Liver (tissue), 9 donors: ENCODE results near the gene DHRS12. TPM values are rescaled to one million over a fixed set of nuclear protein-coding genes. Genes with fewer than 3 reads are reported as not detected.

Experiments used
- DNase-seq: peaks from one replicate; pipeline ENCODE4 v3.0.0-alpha.2; 2017; ENCODE audit warnings: low spot score
- H3K27ac ChIP-seq, 2 donors: one replicate each; pipeline ENCODE4 v1.7.0; 2013; ENCODE audit warnings: inconsistent platforms in 2 of 2, low read length in 2 of 2, control low read depth in 1 of 2, low read depth in 1 of 2, mild to moderate bottlenecking in 1 of 2
- H3K27me3 ChIP-seq, 4 donors: one replicate each; pipeline versions ENCODE4 v1.6.1 to v1.7.0; 2013; ENCODE audit warnings: low read length in 3 of 4, inconsistent platforms in 1 of 4, mild to moderate bottlenecking in 1 of 4, moderate library complexity in 1 of 4; ENCODE audit not compliant: control insufficient read depth in 4 of 4, insufficient read depth in 4 of 4
- H3K36me3 ChIP-seq, 4 donors: one replicate each; pipeline versions ENCODE4 v1.6.1 to v1.7.0; 2013; ENCODE audit warnings: low read length in 3 of 4, mild to moderate bottlenecking in 3 of 4, low read depth in 1 of 4, moderate library complexity in 1 of 4; ENCODE audit not compliant: control insufficient read depth in 4 of 4, insufficient read depth in 3 of 4
- H3K4me1 ChIP-seq, 4 donors: one replicate each; pipeline versions ENCODE4 v1.6.1 to v1.7.0; 2013; ENCODE audit warnings: low read length in 3 of 4, mild to moderate bottlenecking in 3 of 4, moderate library complexity in 1 of 4; ENCODE audit not compliant: control insufficient read depth in 4 of 4, insufficient read depth in 4 of 4
- H3K4me3 ChIP-seq, 3 donors: one replicate each; pipeline versions ENCODE4 v1.6.1 to v1.7.0; 2013; ENCODE audit warnings: low read length in 3 of 3, control low read depth in 1 of 3, low read depth in 1 of 3, mild to moderate bottlenecking in 1 of 3
- H3K9ac ChIP-seq, 2 donors: one replicate each; pipeline ENCODE4 v1.7.0; 2013; ENCODE audit warnings: low read length in 2 of 2, mild to moderate bottlenecking in 2 of 2, moderate library complexity in 2 of 2, control low read depth in 1 of 2, low read depth in 1 of 2
- H3K9me3 ChIP-seq, 4 donors: one replicate each; pipeline versions ENCODE4 v1.6.1 to v1.7.0; 2013; ENCODE audit warnings: low read length in 3 of 4; ENCODE audit not compliant: control insufficient read depth in 4 of 4
- EGR1 ChIP-seq, 2 donors: IDR thresholded peaks; 2 replicates each; pipeline ENCODE4 v1.6.1; 2016 to 2018; ENCODE audit warnings: antibody characterized with exemption in 2 of 2, low read depth in 2 of 2
- FOXA1 ChIP-seq: IDR thresholded peaks from 2 replicates; pipeline ENCODE4 v1.6.1; 2016; ENCODE audit warnings: antibody characterized with exemption
- FOXA2 ChIP-seq: IDR thresholded peaks from 2 replicates; pipeline ENCODE4 v1.6.1; 2016; ENCODE audit warnings: antibody characterized with exemption
- GABPA ChIP-seq, 2 donors: IDR thresholded peaks in 1 of 2; conservative IDR thresholded peaks in 1 of 2; 2 replicates each; pipeline ENCODE4 v1.6.1; 2016; ENCODE audit warnings: antibody characterized with exemption in 2 of 2, mild to moderate bottlenecking in 1 of 2, moderate library complexity in 1 of 2
- HNF4A ChIP-seq, 2 donors: conservative IDR thresholded peaks; 2 replicates each; pipeline ENCODE4 v1.6.1; 2016; ENCODE audit warnings: antibody characterized with exemption in 2 of 2, mild to moderate bottlenecking in 2 of 2
- MAX ChIP-seq: IDR thresholded peaks from 2 replicates; pipeline ENCODE4 v1.6.1; 2016; ENCODE audit warnings: antibody characterized with exemption
- RAD21 ChIP-seq, 2 donors: IDR thresholded peaks; 2 replicates each; pipeline ENCODE4 v1.6.1; 2016; ENCODE audit warnings: antibody characterized with exemption in 2 of 2, mild to moderate bottlenecking in 2 of 2
- RXRA ChIP-seq, 2 donors: IDR thresholded peaks; 2 replicates each; pipeline ENCODE4 v1.6.1; 2017 to 2018; ENCODE audit warnings: antibody characterized with exemption in 2 of 2, mild to moderate bottlenecking in 1 of 2
- SP1 ChIP-seq: IDR thresholded peaks from 2 replicates; pipeline ENCODE4 v1.6.1; 2018; ENCODE audit warnings: antibody characterized with exemption, mild to moderate bottlenecking
- TAF1 ChIP-seq: conservative IDR thresholded peaks from 2 replicates; pipeline ENCODE4 v1.6.1; 2016; ENCODE audit warnings: antibody characterized with exemption, mild to moderate bottlenecking
- WGBS: extraction: QIAGEN DNeasy Blood & Tissue Kit; methylation state at CpG from one replicate; pipeline ENCODE4 v1.1.7; 2013; 5-methylcytosine and 5-hydroxymethylcytosine counted together
- polyA plus RNA-seq, 2 donors: library from polyadenylated mRNA; stranded (reverse) in 1 of 2; unstranded in 1 of 2; fragments of 200-250 nt in 1 of 2; fragments of >200 nt in 1 of 2; fragmentation: Nextera tagmentation in 1 of 2; extraction: Ambion mirVana in 1 of 2; gene quantifications; one replicate each; pipeline versions ENCODE4 v1.2.1 to v1.2.3, GENCODE V29; 2013 to 2015
- total RNA-seq, 2 donors: library from RNA; depleted of rRNA; stranded (reverse); fragments of >200 nt; gene quantifications; one replicate each; pipeline ENCODE4 v1.2.3, GENCODE V29; 2014
- TF ChIP-seq, protein P1 (sequence below): fragments of 150-350 bp; IDR thresholded peaks from 2 replicates; pipeline ENCODE4 v1.5.1; 2017; ENCODE audit warnings: improper control_type of control experiment, low read depth, low read length; ENCODE audit not compliant: missing input control
- donor health status: healthy.
- donor health status: healthy.
- donor health status: healthy.
- donor health status: healthy.
- donor health status: healthy.

DHRS12 gene
- total and polyA plus RNA-seq, 4 donors, result 6.5 to 15.5 (median 9.3) TPM

GRCh38 chr13:51823863-51824262, 19.9 kb upstream of the DHRS12 start (continued):
- TF ChIP-seq, protein P1, sequence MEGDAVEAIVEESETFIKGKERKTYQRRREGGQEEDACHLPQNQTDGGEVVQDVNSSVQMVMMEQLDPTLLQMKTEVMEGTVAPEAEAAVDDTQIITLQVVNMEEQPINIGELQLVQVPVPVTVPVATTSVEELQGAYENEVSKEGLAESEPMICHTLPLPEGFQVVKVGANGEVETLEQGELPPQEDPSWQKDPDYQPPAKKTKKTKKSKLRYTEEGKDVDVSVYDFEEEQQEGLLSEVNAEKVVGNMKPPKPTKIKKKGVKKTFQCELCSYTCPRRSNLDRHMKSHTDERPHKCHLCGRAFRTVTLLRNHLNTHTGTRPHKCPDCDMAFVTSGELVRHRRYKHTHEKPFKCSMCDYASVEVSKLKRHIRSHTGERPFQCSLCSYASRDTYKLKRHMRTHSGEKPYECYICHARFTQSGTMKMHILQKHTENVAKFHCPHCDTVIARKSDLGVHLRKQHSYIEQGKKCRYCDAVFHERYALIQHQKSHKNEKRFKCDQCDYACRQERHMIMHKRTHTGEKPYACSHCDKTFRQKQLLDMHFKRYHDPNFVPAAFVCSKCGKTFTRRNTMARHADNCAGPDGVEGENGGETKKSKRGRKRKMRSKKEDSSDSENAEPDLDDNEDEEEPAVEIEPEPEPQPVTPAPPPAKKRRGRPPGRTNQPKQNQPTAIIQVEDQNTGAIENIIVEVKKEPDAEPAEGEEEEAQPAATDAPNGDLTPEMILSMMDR, result no peak
- TF ChIP-seq HNF4A (conservative IDR thresholded peaks at IDR 0.05) (no peak), GABPA (IDR thresholded peaks at IDR 0.05 in 1 of 2, conservative IDR thresholded peaks at IDR 0.05 in 1 of 2) (no peak), FOXA2 (no peak), EGR1 (IDR thresholded peaks at IDR 0.05; ENCODE audit: low read depth in 2 of 2) (no peak)

DNA sequence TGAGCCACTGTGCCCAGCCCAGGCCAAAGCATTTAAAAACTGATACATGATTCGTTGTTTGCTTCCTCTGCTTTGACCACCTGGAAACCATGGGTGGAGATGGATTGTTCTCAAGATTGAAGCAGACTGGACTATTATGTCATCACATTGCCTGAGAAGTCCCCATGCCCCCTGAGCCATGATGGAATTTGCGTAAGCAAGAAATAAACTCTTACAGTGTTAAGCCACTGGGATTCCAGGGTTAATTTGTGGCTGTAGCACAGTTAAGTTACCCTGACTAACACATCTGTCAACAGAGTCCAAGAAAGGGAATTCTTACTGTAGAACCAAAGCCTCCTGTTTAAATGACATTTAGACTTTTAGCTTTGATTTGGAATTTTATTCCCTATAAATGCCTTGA, 19.4 kb upstream of the DHRS12 start:
- no peaks in the 10 kb centered on the region for H3K9me3 ChIP-seq
- 92% methylated on average over 2 of the region's 2 CpGs for WGBS
- peaks cover 0 to 3% (median 0%) of the 10 kb centered on the region in 4 donors for H3K4me1 ChIP-seq
- no peak overlapping the region for H3K9ac ChIP-seq
- TF ChIP-seq RAD21 (IDR thresholded peaks at IDR 0.05) (no peak), GABPA (IDR thresholded peaks at IDR 0.05 in 1 of 2, conservative IDR thresholded peaks at IDR 0.05 in 1 of 2) (no peak), RXRA (IDR thresholded peaks at IDR 0.05) (no peak)
- no peak overlapping the region for H3K4me3 ChIP-seq
- H3K27ac ChIP-seq, result no peak overlapping the region
- DNase-seq, result no peak
- no peaks in the 10 kb centered on the region for H3K27me3 ChIP-seq
- no peaks in the 10 kb centered on the region for H3K36me3 ChIP-seq

- H3K4me1 ChIP-seq, result peaks cover 0 to 3% (median 0%) of the 10 kb centered on the region in 4 donors
- TF ChIP-seq SP1, result no peak
- TF ChIP-seq FOXA1, result no peak
- TF ChIP-seq RAD21 (IDR thresholded peaks at IDR 0.05), result no peak
- no peak for TF ChIP-seq FOXA2
- H3K4me3 ChIP-seq, result no peak overlapping the region
- no peak overlapping the region for H3K9ac ChIP-seq
- 86% methylated on average over 13 of the region's 13 CpGs for WGBS
- no peaks in the 10 kb centered on the region for H3K9me3 ChIP-seq
- H3K27ac ChIP-seq, result no peak overlapping the region
- H3K27me3 ChIP-seq, result no peaks in the 10 kb centered on the region
- no peaks in the 10 kb centered on the region for H3K36me3 ChIP-seq
- DNase-seq, result no peak
Observed at GRCh38 chr13:51822106-51822815, 18.3 kb upstream of the DHRS12 start.

GRCh38 chr13:51821606-51822005, 17.6 kb upstream of the DHRS12 start:
- Histone ChIP-seq H3K36me3 (no peaks in the 10 kb centered on the region), H3K9ac (no peak overlapping the region), H3K27me3 (no peaks in the 10 kb centered on the region), H3K27ac (no peak overlapping the region), H3K4me1 (peaks cover 0 to 3% (median 0%) of the 10 kb centered on the region in 4 donors), H3K4me3 (no peak overlapping the region), H3K9me3 (no peaks in the 10 kb centered on the region)
- 71% methylated on average over 2 of the region's 2 CpGs for WGBS
- TF ChIP-seq MAX (no peak), GABPA (IDR thresholded peaks at IDR 0.05 in 1 of 2, conservative IDR thresholded peaks at IDR 0.05 in 1 of 2) (no peak), TAF1 (no peak)
- DNase-seq, result no peak
